Right renal pelvis (tissue), 4 donors: Measurements from ENCODE around the gene PER2. TPM values are rescaled to one million over a fixed set of nuclear protein-coding genes. Genes with fewer than 3 reads are reported as not detected.

ENCODE experiments used
- DNase-seq, 4 donors: peaks; one replicate each; pipeline ENCODE4 v3.0.0-alpha.2; 2013; ENCODE audit warnings: low read depth in 4 of 4, low spot score in 3 of 4, missing footprints in 1 of 4
- polyA plus RNA-seq, 4 donors: library from polyadenylated mRNA; unstranded; fragments of 120-200 nt; gene quantifications; one replicate each; pipeline ENCODE4 v1.2.1, GENCODE V29; 2013; ENCODE audit not compliant: insufficient read length in 4 of 4

The PER2 gene
- polyA plus RNA-seq, 4 donors, result 5.0 to 6.1 (median 5.9) TPM

GRCh38 chr2:238203094-238203972 is 85.1 kb downstream of the PER2 start, which contains the start of gene ILKAP:
TSS of gene ILKAP (minus strand) at chr2:238203695. CDS start at chr2:238203553, 142 bp downstream.
- peak; percentile 64 to 72 (median 69) for DNase-seq

GRCh38 chr2:238202326-238203093 is 85.9 kb downstream of the PER2 start:
- DNase-seq, result no peak

Other genes starting within 250 kb of the PER2 start
- gene SCLY, start 227.6 kb downstream of the PER2 start, polyA plus RNA-seq, result 10 to 100 TPM; 25.3 to 30.3 (median 27.5) TPM
- 1 to 10 TPM in 3 of 4 donors, under 1 TPM in 1; 0.53 to 2.3 (median 1.6) TPM for gene ESPNL, start 188.3 kb downstream of the PER2 start, polyA plus RNA-seq
- under 1 TPM; 0.17 to 0.47 (median 0.33) TPM for gene KLHL30, start 149.9 kb downstream of the PER2 start, polyA plus RNA-seq
- gene ERFE, start 129.6 kb downstream of the PER2 start, polyA plus RNA-seq, result 1 to 10 TPM; 4.5 to 7.0 (median 6.0) TPM
- 10 to 100 TPM; 39.9 to 44.6 (median 41.8) TPM for gene ILKAP, start 84.9 kb downstream of the PER2 start, polyA plus RNA-seq
- gene HES6, start 48.6 kb downstream of the PER2 start, polyA plus RNA-seq, result 10 to 100 TPM in 1 of 4 donors, 1 to 10 TPM in 3; 4.6 to 10.3 (median 5.2) TPM
- gene TRAF3IP1, start 31.9 kb upstream of the PER2 start, polyA plus RNA-seq, result 10 to 100 TPM; 18.7 to 23.3 (median 21.6) TPM
- 10 to 100 TPM; 28.4 to 31.9 (median 31.2) TPM for gene ASB1, start 138.3 kb upstream of the PER2 start, polyA plus RNA-seq